GM12864 (cell line): ENCODE results near the gene AATK.

Source experiments
- DNase-seq: peaks from one replicate; pipeline ENCODE4 v3.0.0-alpha.2; 2011; ENCODE audit warnings: low read depth
- H3K4me3 ChIP-seq: 2 replicates; pipeline ENCODE4 v1.5.1; 2011; ENCODE audit warnings: mild to moderate bottlenecking, low read depth, low read length, control low read depth
- TF ChIP-seq, protein P1 (sequence below): IDR thresholded peaks from 2 replicates; pipeline ENCODE4 v1.5.1; 2011; ENCODE audit warnings: low read depth, mild to moderate bottlenecking, moderate library complexity, low read length, control low read depth, inconsistent platforms; ENCODE audit errors: missing control alignments

The AATK gene

DNA sequence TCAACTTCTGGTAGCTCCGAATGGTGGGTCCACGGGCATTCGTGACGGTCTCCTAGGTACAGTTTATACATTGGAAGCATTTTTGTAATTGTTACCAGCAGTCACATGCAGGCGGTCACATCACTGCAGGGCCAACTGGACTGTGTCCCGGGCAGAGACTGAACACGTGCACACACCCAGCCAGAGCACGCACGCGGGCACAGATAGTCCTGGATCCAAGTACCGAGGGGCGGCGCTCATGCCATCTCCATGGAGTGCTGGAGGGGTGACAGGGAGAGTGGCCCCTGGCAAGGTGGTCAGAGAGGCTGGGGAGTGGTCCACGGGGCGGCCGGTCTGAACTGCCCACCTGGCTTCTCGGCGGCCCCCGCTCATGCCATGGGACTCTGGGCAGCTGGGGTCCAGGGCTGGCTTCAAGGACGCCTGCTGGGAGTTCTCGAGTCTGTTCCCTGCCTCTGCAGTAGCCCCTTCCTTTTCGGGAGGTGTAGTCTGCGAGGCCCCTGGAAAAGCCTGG, 96.8 kb downstream of the AATK start:
- TF ChIP-seq, protein P1, sequence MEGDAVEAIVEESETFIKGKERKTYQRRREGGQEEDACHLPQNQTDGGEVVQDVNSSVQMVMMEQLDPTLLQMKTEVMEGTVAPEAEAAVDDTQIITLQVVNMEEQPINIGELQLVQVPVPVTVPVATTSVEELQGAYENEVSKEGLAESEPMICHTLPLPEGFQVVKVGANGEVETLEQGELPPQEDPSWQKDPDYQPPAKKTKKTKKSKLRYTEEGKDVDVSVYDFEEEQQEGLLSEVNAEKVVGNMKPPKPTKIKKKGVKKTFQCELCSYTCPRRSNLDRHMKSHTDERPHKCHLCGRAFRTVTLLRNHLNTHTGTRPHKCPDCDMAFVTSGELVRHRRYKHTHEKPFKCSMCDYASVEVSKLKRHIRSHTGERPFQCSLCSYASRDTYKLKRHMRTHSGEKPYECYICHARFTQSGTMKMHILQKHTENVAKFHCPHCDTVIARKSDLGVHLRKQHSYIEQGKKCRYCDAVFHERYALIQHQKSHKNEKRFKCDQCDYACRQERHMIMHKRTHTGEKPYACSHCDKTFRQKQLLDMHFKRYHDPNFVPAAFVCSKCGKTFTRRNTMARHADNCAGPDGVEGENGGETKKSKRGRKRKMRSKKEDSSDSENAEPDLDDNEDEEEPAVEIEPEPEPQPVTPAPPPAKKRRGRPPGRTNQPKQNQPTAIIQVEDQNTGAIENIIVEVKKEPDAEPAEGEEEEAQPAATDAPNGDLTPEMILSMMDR, result no peak
- DNase-seq, result no peak
- H3K4me3 ChIP-seq, result no peak overlapping the region

DNA sequence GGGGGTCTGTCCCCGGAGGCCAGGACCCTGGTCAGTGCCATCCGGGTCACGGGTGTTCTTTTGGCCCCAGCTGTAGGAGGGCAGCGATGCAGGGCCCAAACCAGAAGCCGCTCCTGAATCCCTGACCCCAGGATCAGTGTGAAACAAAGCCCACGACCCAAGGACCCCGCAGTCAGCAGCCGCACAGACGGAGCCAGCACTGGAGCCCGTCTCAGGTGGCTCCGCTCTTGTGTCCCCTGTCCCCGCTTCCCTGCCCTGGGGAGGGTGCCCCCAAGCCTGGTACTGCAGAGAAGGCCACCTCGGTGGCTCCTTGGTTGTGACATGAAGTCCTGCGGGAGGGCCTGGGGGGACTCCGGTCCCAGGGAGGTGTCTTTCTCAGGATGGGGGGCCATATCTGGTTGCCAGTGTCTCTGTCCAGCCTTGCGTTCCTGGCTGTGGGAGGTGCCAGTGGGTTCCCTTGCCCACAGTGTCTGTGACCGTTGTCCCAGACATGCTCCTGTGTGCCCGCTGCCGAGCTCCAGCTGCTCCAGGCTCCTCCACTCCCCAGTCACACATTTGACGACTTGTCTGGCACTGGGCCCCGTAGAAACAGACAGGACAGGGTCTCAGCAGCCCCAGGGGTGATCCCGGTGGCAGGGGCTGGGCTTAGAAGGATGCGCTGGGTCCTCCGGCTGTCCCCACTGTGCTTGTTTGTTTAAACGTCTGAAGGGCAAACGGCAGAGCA, 97.4 kb downstream of the AATK start:
- DNase-seq, result no peak
- H3K4me3 ChIP-seq, result no peak overlapping the region
- TF ChIP-seq, protein P1, result no peak

DNA sequence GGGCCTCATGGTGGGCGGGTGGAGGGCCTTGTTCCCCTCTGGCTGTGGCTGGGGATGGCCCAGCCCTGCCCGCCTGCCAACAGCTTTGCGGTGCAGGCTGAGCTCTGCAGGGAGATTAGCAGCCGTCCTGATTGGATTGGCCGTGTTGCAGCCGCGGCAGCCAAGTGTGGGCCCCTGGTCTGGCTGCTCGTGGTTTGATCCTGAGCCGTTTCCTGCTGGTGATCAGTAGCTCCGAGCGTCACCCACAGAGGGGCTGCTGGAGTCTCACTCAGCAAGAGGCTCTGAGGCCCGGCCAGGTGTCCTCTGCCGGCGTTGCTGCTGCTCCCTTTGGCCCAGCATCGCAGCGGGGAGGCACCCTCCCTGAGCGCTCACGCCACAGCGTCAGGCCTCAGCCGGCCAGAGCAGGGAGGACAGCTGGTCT, 98.6 kb downstream of the AATK start:
- DNase-seq, result no peak
- TF ChIP-seq, protein P1, result no peak
- H3K4me3 ChIP-seq, result no peak overlapping the region
